ENCODE data around the gene GRM3. TPM values are rescaled to one million over a fixed set of nuclear protein-coding genes. Genes with fewer than 3 reads are reported as not detected.

The GRM3 gene
- total RNA-seq, 1 donor from 2014 or later = not detected

DNA sequence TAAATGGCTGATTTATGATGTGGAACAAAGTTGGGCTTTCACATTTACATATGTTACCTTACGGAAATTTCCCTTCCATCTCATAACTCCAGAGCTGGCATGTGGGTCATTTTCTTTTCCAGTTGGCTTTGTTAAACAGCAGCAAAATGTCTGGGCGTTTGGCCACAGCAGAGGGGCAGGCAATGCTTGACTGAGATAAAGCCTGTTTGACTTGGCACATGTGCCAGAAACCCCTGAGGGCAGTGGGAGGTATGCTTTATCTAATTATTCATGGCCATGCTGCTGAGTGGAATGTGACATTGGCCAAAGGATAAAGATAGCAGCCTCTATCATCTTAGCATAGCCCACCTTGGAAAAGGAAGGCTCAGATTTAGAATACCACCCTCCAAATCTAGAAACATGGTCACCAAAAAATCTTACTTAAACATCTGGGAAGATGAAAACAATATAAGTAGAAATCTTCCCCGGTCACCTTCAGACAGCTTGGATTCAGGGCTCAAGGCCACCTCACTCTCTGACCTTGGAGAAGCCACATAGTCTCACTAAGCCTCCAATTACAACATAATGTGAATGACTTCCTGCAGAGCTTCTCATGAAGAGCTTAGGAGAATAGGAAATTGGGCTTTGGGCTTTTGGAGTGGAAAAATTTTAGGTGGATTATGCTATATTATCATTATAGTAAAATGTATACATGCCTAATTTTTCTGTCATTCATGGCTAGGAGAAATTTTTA is 101.5 kb downstream of the GRM3 start:
- H3K4me1 Mint-ChIP-seq (ENCODE audit: low read depth) = no peaks in the 10 kb centered on the region
- H3K4me3 Mint-ChIP-seq (ENCODE audit: low read depth) = no peak overlapping the region
- H3K27me3 Mint-ChIP-seq (ENCODE audit: low read depth) = peaks cover 4% of the 10 kb centered on the region
- DNase-seq (ENCODE audit: low spot score) = no peak
- intact Hi-C loops (cut with micrococcal nuclease) = no loop called here
- H3K36me3 Mint-ChIP-seq (ENCODE audit: low read depth) = no peaks in the 10 kb centered on the region
- H3K9me3 Mint-ChIP-seq = no peaks in the 10 kb centered on the region
- no peak overlapping the region for H3K27ac Mint-ChIP-seq

DNA sequence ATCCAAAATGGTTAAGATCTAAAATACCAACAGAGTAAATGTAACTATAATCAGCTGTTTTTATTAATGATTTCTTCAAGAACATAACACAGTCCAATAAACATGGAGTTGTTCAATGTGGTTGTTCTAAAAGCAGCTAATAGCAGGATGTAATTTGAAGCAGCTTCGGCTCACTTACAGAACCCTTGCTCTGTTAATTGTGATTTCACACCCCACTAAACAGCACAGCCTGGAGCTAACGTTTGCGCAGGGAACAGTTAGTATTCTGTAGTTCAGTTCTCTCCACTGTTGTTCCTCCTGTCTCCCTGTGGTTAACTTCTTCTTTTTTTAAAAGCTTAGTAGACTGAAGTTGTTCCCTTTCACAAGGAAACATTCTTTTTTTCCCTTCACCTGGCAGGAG is 104.0 kb downstream of the GRM3 start:
- Mint-ChIP-seq H3K9me3 (no peaks in the 10 kb centered on the region), H3K36me3 (ENCODE audit: low read depth) (no peaks in the 10 kb centered on the region), H3K4me3 (ENCODE audit: low read depth) (no peak overlapping the region), H3K27ac (no peak overlapping the region), H3K4me1 (ENCODE audit: low read depth) (no peaks in the 10 kb centered on the region), H3K27me3 (ENCODE audit: low read depth) (peaks cover 4% of the 10 kb centered on the region)
- DNase-seq (ENCODE audit: low spot score) = no peak
- intact Hi-C loops (cut with micrococcal nuclease) = no loop called here

DNA sequence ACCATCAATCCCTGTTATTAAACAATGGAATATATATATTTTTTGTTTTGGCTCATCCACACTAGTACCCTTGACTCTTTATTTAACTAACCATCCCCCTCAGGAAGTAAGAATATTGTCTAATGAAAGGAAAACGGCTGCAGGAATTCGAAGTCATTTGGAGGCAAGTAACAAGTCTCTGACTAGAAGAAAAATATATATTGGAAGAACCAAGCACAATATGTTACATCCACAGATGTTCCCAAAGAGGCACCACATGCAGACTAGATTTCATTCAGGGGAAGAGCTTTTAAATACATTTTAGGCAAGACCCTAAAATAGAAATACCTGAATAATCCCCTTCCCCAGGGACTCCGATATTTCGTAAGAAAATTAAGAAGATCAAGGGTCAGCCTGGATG is 104.5 kb downstream of the GRM3 start:
- no peaks in the 10 kb centered on the region for H3K4me1 Mint-ChIP-seq (ENCODE audit: low read depth)
- intact Hi-C loops (cut with micrococcal nuclease) = no loop called here
- H3K27ac Mint-ChIP-seq = no peak overlapping the region
- DNase-seq (ENCODE audit: low spot score) = no peak
- no peaks in the 10 kb centered on the region for H3K36me3 Mint-ChIP-seq (ENCODE audit: low read depth)
- H3K4me3 Mint-ChIP-seq (ENCODE audit: low read depth) = no peak overlapping the region
- peaks cover 4% of the 10 kb centered on the region for H3K27me3 Mint-ChIP-seq (ENCODE audit: low read depth)
- no peaks in the 10 kb centered on the region for H3K9me3 Mint-ChIP-seq

DNA sequence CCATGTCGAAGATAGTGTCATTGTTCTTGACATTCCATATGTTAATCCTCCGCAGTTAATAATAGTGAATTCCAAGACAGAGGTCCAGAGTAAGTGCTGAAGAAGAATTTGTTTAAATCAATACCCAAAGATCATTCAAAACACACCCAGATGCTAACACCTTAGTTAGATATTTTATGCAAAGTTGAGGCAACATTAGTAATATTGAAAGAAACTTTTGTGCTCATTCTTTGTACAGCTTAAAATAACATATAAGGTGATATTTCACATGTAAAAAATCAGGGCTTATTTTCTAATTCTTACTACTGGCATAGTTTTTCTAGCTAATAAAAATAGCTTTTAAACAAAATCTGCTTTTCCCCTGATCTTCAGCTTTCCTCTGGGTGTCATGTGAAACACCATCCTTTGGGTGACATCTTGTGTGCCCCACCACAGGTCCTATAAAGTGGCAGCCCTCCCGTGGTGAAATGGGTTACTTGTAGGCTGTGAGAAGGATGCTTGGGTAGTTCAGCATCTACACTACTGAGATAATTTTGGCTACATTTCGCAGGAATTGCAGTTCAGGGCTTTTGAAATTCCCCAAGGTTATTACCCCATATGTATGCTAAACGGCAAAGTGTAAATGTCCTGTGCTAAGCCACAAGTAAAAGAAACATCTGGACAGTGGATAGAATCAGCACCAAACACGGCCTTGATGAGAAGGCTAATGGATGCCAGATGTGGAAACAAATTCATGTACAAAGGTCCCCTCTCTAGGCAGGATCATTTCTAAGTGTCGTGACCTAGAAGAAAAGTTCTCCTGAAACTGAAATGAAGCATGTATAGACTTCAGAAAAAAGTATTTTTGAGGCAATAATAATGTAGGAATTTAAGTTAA is 105.4 kb downstream of the GRM3 start:
- H3K27me3 Mint-ChIP-seq (ENCODE audit: low read depth) = peaks cover 4% of the 10 kb centered on the region
- no peak for DNase-seq (ENCODE audit: low spot score)
- H3K4me1 Mint-ChIP-seq (ENCODE audit: low read depth) = no peaks in the 10 kb centered on the region
- intact Hi-C loops (cut with micrococcal nuclease) = no loop called here
- H3K27ac Mint-ChIP-seq = no peak overlapping the region
- no peaks in the 10 kb centered on the region for H3K36me3 Mint-ChIP-seq (ENCODE audit: low read depth)
- no peak overlapping the region for H3K4me3 Mint-ChIP-seq (ENCODE audit: low read depth)
- H3K9me3 Mint-ChIP-seq = no peaks in the 10 kb centered on the region

DNA sequence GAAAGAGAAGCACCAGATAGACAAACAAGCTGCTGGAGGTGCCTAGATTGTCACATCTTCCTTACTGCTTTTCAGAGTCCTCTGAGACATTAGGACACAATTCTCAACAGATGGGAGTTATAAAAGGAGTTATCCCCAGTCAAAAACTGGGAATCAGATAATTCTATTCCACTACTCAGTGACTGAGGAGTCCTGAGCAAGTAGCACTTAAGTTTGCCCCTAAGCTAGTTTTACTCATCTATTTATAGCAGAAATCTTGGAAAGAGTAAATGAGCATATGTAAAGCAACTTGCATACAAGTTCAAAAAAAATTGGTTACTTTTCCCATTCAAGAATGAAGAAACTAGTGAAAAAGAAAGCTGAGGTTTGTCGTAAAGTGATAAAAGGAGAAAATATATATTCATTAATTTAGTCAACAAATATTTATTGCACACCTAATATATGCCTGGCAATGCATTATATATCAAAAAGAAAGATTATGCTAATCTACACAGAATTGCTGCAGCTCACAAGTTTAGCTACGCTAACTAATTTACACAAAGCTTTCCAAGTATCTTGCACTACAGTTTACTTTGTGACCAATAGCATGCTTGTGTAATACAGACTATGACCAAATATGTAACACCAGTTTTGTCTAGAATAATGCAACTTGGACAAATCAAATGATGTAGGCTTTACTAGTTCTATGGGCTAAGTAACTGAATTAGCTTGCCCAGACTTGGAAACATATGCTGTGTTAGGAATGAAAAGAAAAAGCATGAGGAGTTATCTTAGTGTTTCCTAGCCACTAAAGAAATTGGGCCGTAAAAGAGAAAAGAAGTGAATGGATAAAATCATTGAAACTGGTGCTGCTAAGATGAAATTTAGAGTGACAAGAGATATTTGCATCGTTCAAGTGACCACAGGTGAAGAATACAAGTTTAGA is 106.3 kb downstream of the GRM3 start:
- no peaks in the 10 kb centered on the region for H3K36me3 Mint-ChIP-seq (ENCODE audit: low read depth)
- H3K4me1 Mint-ChIP-seq (ENCODE audit: low read depth) = no peaks in the 10 kb centered on the region
- intact Hi-C loops (cut with micrococcal nuclease) = no loop called here
- no peak overlapping the region for H3K4me3 Mint-ChIP-seq (ENCODE audit: low read depth)
- H3K27me3 Mint-ChIP-seq (ENCODE audit: low read depth) = peaks cover 4% of the 10 kb centered on the region
- no peak overlapping the region for H3K27ac Mint-ChIP-seq
- no peaks in the 10 kb centered on the region for H3K9me3 Mint-ChIP-seq
- DNase-seq (ENCODE audit: low spot score) = no peak

DNA sequence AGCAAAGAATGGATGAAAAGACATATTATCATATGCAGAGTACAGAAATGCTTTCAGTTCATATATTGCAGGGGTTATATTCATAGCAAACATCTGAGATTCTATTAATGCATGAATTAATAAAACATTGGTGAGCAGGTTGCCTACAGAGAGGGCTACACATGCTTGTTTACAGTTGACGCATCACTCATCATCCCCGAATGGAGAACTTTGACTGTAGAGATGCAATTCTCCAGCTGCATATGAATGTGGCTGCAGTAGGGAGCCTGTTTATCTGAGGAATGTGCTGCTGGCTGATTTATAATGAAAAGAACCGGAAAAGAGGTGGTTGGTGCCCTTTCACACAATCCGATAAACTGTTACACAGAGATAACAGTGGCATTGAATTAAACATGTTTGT is 116.5 kb downstream of the GRM3 start:
- H3K27me3 Mint-ChIP-seq (ENCODE audit: low read depth) = no peaks in the 10 kb centered on the region
- intact Hi-C loops (cut with micrococcal nuclease) = no loop called here

DNA sequence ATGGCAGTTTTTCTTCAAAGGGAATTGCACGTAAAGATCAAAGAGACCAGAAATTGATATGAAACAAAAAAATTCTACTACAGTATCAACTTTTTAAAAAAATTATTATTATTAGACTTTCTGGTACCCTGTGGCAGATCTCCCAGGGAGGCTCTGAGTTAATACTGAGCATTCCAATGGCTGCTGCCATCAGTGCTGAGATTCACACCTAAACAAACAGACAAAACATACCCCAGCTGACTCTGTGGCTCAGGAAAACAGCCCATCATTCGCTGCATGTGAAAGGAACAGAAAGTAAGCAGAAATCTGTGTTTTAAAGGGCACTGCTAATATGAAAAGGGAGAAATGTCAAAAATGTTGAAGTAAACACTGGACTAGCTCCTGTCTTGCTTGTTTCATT is 118.4 kb downstream of the GRM3 start:
- no peaks in the 10 kb centered on the region for H3K9me3 Mint-ChIP-seq
- no peak for DNase-seq (ENCODE audit: low spot score)
- H3K27me3 Mint-ChIP-seq (ENCODE audit: low read depth) = no peaks in the 10 kb centered on the region
- H3K27ac Mint-ChIP-seq = no peak overlapping the region
- H3K4me3 Mint-ChIP-seq (ENCODE audit: low read depth) = no peak overlapping the region
- H3K36me3 Mint-ChIP-seq (ENCODE audit: low read depth) = no peaks in the 10 kb centered on the region
- no peaks in the 10 kb centered on the region for H3K4me1 Mint-ChIP-seq (ENCODE audit: low read depth)
- intact Hi-C loops (cut with micrococcal nuclease) = no loop called here

More for the DNA sequence above, 116.5 kb downstream of the GRM3 start:
- Mint-ChIP-seq H3K36me3 (ENCODE audit: low read depth) (no peaks in the 10 kb centered on the region), H3K27ac (no peak overlapping the region), H3K4me1 (ENCODE audit: low read depth) (no peaks in the 10 kb centered on the region), H3K9me3 (no peaks in the 10 kb centered on the region), H3K4me3 (ENCODE audit: low read depth) (no peak overlapping the region)
- no peak for DNase-seq (ENCODE audit: low spot score)

DNA sequence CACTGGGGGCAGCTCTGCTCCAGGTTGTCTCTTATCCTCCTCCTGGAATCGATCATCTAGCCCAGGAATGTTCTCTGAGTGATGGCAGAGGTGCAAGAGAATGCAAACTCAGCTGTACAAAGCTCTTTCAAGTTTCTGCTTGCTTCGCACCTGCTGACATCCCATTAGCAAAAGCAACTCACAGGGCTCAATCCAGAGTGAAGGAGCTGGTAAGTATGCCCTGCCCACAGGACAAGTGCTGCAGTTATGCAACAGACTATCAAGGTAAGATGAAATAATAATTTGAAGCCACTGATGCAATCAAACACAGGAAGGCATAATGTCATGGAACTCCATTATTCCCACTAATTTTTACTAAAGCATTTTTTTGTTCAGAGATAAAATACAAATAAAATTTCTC is 122.2 kb downstream of the GRM3 start:
- intact Hi-C loops (cut with micrococcal nuclease) = no loop called here
- no peaks in the 10 kb centered on the region for H3K36me3 Mint-ChIP-seq (ENCODE audit: low read depth)
- H3K27ac Mint-ChIP-seq = no peak overlapping the region

DNA sequence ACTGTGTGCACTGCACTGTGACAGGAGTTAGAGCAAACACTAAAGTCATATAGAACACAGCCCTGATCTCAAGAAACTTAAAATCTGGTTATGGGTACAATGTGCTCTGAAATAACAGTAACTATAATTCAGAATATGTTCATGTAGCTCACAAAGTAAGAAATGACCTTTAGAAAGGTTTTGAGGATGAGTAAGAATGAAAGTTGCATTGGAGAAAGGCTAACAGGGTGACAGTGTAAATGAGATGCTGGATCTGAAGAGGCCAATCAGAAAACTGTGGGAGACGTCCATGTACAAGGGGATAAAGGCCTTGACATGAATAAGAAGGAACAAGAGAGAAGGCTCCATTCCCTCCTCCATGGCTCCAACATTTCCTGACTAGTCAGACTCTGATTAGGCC is 124.7 kb downstream of the GRM3 start:
- Mint-ChIP-seq H3K27ac (no peak overlapping the region), H3K36me3 (ENCODE audit: low read depth) (no peaks in the 10 kb centered on the region), H3K4me3 (ENCODE audit: low read depth) (no peak overlapping the region), H3K4me1 (ENCODE audit: low read depth) (no peaks in the 10 kb centered on the region), H3K9me3 (no peaks in the 10 kb centered on the region), H3K27me3 (ENCODE audit: low read depth) (no peaks in the 10 kb centered on the region)
- no peak for DNase-seq (ENCODE audit: low spot score)
- intact Hi-C loops (cut with micrococcal nuclease) = no loop called here

More for the DNA sequence above, 122.2 kb downstream of the GRM3 start:
- DNase-seq (ENCODE audit: low spot score) = no peak
- Mint-ChIP-seq H3K4me3 (ENCODE audit: low read depth) (no peak overlapping the region), H3K4me1 (ENCODE audit: low read depth) (no peaks in the 10 kb centered on the region), H3K27me3 (ENCODE audit: low read depth) (no peaks in the 10 kb centered on the region), H3K9me3 (no peaks in the 10 kb centered on the region)

DNA sequence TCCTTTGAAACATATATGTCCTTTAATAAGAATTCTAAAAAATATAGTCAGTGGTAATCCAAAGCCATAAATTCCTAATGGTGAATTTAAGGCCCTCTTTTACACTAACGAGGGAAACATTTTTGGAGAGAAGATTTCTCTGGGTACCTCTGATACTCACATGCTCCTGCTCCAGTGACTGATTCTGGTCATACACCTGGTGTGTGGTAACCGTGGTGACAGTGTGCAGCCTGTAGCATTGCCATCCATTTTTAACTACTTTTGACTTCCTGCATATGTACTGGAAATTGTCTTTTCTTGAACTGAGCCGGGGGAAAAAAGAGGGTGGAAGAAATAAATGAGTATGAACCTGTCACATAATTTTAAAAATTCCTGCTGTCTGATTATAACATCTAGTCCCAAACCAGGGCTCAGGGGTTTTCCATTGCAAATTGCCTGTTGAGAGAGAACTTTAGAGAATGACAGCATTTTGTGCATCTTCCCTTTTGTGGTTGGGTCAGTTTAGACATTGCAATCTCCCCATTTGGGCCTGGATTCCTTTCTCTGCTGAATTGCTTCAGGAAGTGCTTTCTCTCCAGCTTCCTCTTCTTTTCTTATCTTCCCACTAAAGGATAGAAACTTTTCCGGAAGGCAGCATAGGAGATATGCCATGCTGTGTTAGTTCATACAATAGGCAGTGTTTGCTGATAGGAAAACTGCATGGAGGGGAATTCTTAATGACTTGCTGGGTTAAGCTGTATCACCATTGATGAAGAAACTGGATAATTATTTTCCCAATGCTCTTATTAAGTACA is 125.5 kb downstream of the GRM3 start:
- no peaks in the 10 kb centered on the region for H3K27me3 Mint-ChIP-seq (ENCODE audit: low read depth)
- no peak overlapping the region for H3K27ac Mint-ChIP-seq
- H3K4me1 Mint-ChIP-seq (ENCODE audit: low read depth) = no peaks in the 10 kb centered on the region

DNA sequence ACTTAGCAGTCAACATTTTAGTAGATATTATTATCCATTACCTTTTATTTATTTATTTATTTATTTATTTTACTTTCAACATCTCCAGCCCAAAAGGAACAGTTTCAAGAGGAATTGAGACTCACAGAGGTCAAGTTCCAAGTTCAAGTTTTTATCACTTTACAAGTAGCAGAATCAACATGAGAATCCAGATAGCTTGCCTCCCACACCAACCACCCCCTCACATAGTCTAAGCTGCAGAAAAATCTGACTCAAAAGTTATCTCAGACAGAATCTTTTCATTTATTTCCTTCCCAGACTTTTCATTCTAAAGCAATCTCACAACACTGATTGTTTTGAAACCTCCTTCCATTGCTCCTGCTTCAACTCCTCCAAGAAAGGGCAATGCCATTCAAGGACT is 129.6 kb downstream of the GRM3 start:
- H3K9me3 Mint-ChIP-seq = no peaks in the 10 kb centered on the region
- no peaks in the 10 kb centered on the region for H3K27me3 Mint-ChIP-seq (ENCODE audit: low read depth)
- DNase-seq (ENCODE audit: low spot score) = no peak
- H3K4me3 Mint-ChIP-seq (ENCODE audit: low read depth) = no peak overlapping the region
- no peaks in the 10 kb centered on the region for H3K36me3 Mint-ChIP-seq (ENCODE audit: low read depth)
- H3K27ac Mint-ChIP-seq = no peak overlapping the region
- intact Hi-C loops (cut with micrococcal nuclease) = no loop called here
- no peaks in the 10 kb centered on the region for H3K4me1 Mint-ChIP-seq (ENCODE audit: low read depth)

More for the DNA sequence above, 125.5 kb downstream of the GRM3 start:
- Mint-ChIP-seq H3K9me3 (no peaks in the 10 kb centered on the region), H3K36me3 (ENCODE audit: low read depth) (no peaks in the 10 kb centered on the region), H3K4me3 (ENCODE audit: low read depth) (no peak overlapping the region)
- no peak for DNase-seq (ENCODE audit: low spot score)
- intact Hi-C loops (cut with micrococcal nuclease) = no loop called here

DNA sequence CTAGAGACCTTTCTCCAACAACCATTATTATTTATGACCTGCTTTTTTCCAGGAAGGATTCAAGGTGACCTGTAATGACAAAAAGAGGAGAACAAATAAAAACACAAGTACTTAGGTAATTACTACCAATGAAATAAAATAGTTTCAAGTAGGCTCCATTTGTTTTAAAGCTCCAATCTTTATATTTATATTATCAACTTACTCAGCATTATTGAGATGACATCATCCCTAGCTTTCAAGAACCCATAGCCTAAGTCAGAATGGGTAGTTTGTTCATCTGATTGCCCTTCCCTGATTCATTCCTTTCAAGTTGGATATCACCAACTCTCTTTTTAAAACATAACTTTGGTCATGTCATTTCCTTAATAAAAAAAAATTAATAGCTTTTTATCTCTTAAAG is 131.5 kb downstream of the GRM3 start:
- no peak overlapping the region for H3K27ac Mint-ChIP-seq
- DNase-seq (ENCODE audit: low spot score) = no peak
- H3K27me3 Mint-ChIP-seq (ENCODE audit: low read depth) = no peaks in the 10 kb centered on the region
- H3K9me3 Mint-ChIP-seq = no peaks in the 10 kb centered on the region
- intact Hi-C loops (cut with micrococcal nuclease) = no loop called here
- H3K4me1 Mint-ChIP-seq (ENCODE audit: low read depth) = no peaks in the 10 kb centered on the region
- no peak overlapping the region for H3K4me3 Mint-ChIP-seq (ENCODE audit: low read depth)
- no peaks in the 10 kb centered on the region for H3K36me3 Mint-ChIP-seq (ENCODE audit: low read depth)

All from activated T-helper 2 cell treated with anti-CD3 and anti-CD28 coated beads, Interferon-gamma antibody, Interleukin-2, Interleukin-4, amounts not matched to agents 10 μg/mL and 5 μg/mL and 100 μg/mL, durations not matched to agents 14 hours and 24 hours and 36 hours (primary cell).